ENCODE measurements around the gene ADRA2C. TPM values are rescaled to one million over a fixed set of nuclear protein-coding genes. Genes with fewer than 3 reads are reported as not detected.
A peak's percentile ranks its signal among the peaks of the same experiment; 100 is the strongest.

The ADRA2C gene
- polyA plus RNA-seq, 2 of the 4 experiments (the other 2 are of a cell fraction) = 1.9 to 4.1 TPM

- FAIRE-seq (no peak), ATAC-seq (no peak), DNase-seq (ENCODE audit: low read depth in 1 of 2, low spot score in 1 of 2) (no peak)
- Histone ChIP-seq H3K4me1 (no peaks in the 10 kb centered on the region), H3K4me2 (no peak overlapping the region), H3K9me3 (peaks cover 3% of the 10 kb centered on the region; the same call in 1 of the 3 replicates), H3K4me3 (no peak overlapping the region), H3K27ac (no peak overlapping the region)
- ChIA-PET POLR2A (no interaction called here), CTCF (no interaction called here)
- no peak for TF ChIP-seq RFX5 (IDR thresholded peaks at IDR 0.05)
- TF ChIP-seq MAZ (IDR thresholded peaks at IDR 0.05; ENCODE audit: borderline replicate concordance, low read depth, low read length) = no peak
- no peak for TF ChIP-seq MAFK (IDR thresholded peaks at IDR 0.05; ENCODE audit: partially characterized antibody)
- TF ChIP-seq HOXB13 (CRISPR knock-in tag; IDR thresholded peaks at IDR 0.05; ENCODE audit: low read depth) = no peak
- TF ChIP-seq FOSL2 (IDR thresholded peaks at IDR 0.05) = no peak
- no peak for TF ChIP-seq FOSL2 (CRISPR knock-in tag; IDR thresholded peaks at IDR 0.05)
- no peak for TF ChIP-seq HDAC2 (IDR thresholded peaks at IDR 0.05)
- no peak for TF ChIP-seq ZNF302 (CRISPR knock-in tag; IDR thresholded peaks at IDR 0.05)
- TF ChIP-seq ELK1 (IDR thresholded peaks at IDR 0.05; ENCODE audit: low read depth, low read length) = no peak
- TF ChIP-seq REST (IDR thresholded peaks at IDR 0.05) = no peak
- 72% methylated on average over 7 of the region's 9 CpGs for WGBS (ENCODE audit: missing lambda C conversion rate)
Measured at GRCh38 chr4:3723232-3723642, 42.9 kb upstream of the ADRA2C start.

GRCh38 chr4:3724319-3725231 is 41.6 kb upstream of the ADRA2C start:
- ChIA-PET POLR2A (no interaction called here), CTCF (interaction anchor here (0.8 kb wide), 1 partner anchor 9 kb away, joined by 3 read pairs; no protein-coding TSS in a partner anchor)
- Histone ChIP-seq H3K4me1 (no peaks in the 10 kb centered on the region), H3K27ac (no peak overlapping the region), H3K4me2 (0 out of 3 replicates have a peak overlapping the region, but pooled peaks have one; percentile 19), H3K9me3 (no peaks in the 10 kb centered on the region), H3K4me3 (no peak overlapping the region)
- FAIRE-seq (no peak), ATAC-seq (no peak), DNase-seq (ENCODE audit: low read depth in 1 of 2, low spot score in 1 of 2) (no peak)
- TF ChIP-seq ZC3H11A (IDR thresholded peaks at IDR 0.05) = no peak
- TF ChIP-seq CEBPB (IDR thresholded peaks at IDR 0.05) = peak; percentile 11 to 56; a peak in 2 of 4 replicates
- WGBS (ENCODE audit: missing lambda C conversion rate) = 45% methylated on average over 31 of the region's 44 CpGs

- H3K27ac ChIP-seq = no peak overlapping the region
- POLR2A ChIA-PET = no interaction called here
- no peak overlapping the region for H3K4me3 ChIP-seq
- no peak overlapping the region for H3K4me2 ChIP-seq
- CTCF ChIA-PET = no interaction called here
- ATAC-seq (peak; percentile 26 to 49; a peak in 4 of 6 replicates), FAIRE-seq (no peak), DNase-seq (ENCODE audit: low read depth in 1 of 2, low spot score in 1 of 2) (peak in 1 of 2 experiments; percentile 22)
- H3K4me1 ChIP-seq = no peaks in the 10 kb centered on the region
- 32% methylated on average over 6 of the region's 10 CpGs for WGBS (ENCODE audit: missing lambda C conversion rate)
- no peaks in the 10 kb centered on the region for H3K9me3 ChIP-seq
- TF ChIP-seq MYC (IDR thresholded peaks at IDR 0.05; ENCODE audit: borderline replicate concordance, low read length) (no peak), E2F6 (IDR thresholded peaks at IDR 0.05; ENCODE audit: borderline replicate concordance, low read depth) (no peak), GATA3 (IDR thresholded peaks at IDR 0.05; ENCODE audit: borderline replicate concordance) (no peak), CBX2 (IDR thresholded peaks at IDR 0.05; ENCODE audit: borderline replicate concordance, low read depth) (no peak), ATOH8 (CRISPR knock-in tag; IDR thresholded peaks at IDR 0.05; ENCODE audit: low read depth) (no peak), JUN (IDR thresholded peaks at IDR 0.05) (no peak), RCOR1 (IDR thresholded peaks at IDR 0.05; ENCODE audit: low read depth, low read length) (no peak), CHD2 (IDR thresholded peaks at IDR 0.05; ENCODE audit: low read length, partially characterized antibody) (no peak), MAX (IDR thresholded peaks at IDR 0.05) (no peak), POLR2A (IDR thresholded peaks at IDR 0.05; ENCODE audit: low read length) (no peak), BCL3 (IDR thresholded peaks at IDR 0.05) (no peak), EP300 (IDR thresholded peaks at IDR 0.05) (no peak)
Measured at GRCh38 chr4:3725936-3726870, 40.0 kb upstream of the ADRA2C start.
